ENCODE data around the gene PRPSAP2. TPM values are rescaled to one million over a fixed set of nuclear protein-coding genes. Genes with fewer than 3 reads are reported as not detected.

The PRPSAP2 gene
- total and polyA plus RNA-seq, 2 donors (not counting 1 experiment from before 2014, with no cell fraction given): 27.1 to 58.8 TPM

DNA sequence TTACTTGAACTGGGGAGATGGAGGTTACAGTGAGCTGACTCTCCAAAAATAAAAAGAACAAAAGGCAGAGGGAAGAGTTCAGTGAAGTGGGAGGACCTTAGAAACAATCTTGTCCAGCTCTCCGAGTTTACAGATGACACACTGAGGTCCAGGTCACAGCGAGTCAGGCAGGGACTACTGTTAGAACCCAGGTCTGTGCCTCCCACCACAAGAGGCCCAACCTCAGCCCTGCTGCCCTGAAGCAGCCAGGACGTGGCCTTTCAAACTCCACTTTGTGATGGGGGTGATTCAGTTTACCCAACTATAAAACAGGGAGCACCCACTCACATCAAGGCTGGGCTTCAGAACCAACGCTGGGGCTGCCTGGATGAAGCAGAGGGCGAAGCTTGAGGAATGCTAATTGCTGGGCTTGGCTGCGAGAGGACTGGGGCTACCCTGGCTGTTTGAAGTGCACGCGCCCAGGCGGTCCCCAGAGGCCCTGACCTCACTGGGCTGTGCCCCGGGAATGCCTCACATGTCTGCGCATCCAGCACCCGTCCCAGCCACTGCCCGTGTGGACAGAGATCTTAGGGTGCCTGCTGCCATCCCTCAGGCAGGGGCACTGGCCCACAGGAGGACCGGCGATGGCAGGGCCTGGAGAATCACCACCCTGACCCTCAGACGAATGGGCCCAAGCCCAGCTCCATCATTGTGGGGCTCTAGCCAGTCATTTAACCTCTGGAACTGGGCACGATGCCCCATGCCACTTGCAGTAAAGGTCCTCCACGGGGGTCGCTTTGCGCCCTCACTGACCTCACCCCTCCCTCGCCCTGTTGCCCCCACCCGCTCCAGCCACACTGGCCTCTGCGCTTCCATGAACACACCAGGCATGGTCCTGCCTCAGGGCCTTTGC is 105.4 kb downstream of the PRPSAP2 start:
- intact Hi-C loops (cut with micrococcal nuclease): no loop called here
- H3K9ac ChIP-seq (ENCODE audit: low read length): no peak overlapping the region
- ChIA-PET CTCF (interaction anchor here (2.8 kb wide), 1 partner anchor 40 kb away, joined by 21 read pairs; the partner anchor contains the start of gene FAM83G), POLR2A (no interaction called here)
- no peak for TF ChIP-seq EZH2 (IDR thresholded peaks at IDR 0.05; ENCODE audit: borderline replicate concordance, insufficient read depth, low read depth, low read length, poor library complexity, severe bottlenecking)
- no peak for TF ChIP-seq CTCF (IDR thresholded peaks at IDR 0.05)
- H3K27ac ChIP-seq (ENCODE audit: low read length in 2 of 2): no peak overlapping the region
- H3K79me2 ChIP-seq (ENCODE audit: control insufficient read depth, insufficient read depth, low read length): no peaks in the 10 kb centered on the region
- no peaks in the 10 kb centered on the region for H4K20me1 ChIP-seq (ENCODE audit: control insufficient read depth, insufficient read depth, low read length, poor library complexity, severe bottlenecking)
- no peak overlapping the region for H3K27ac Mint-ChIP-seq
- WGBS (ENCODE audit: insufficient coverage): 94% methylated on average over 22 of the region's 23 CpGs
- no peak overlapping the region for H2AFZ ChIP-seq (ENCODE audit: insufficient read depth, low read depth, low read length, poor library complexity, severe bottlenecking)
- peaks cover 5% of the 10 kb centered on the region for H3K4me1 Mint-ChIP-seq
- no peaks in the 10 kb centered on the region for H3K27me3 Mint-ChIP-seq
- no peak for DNase-seq
- no peaks in the 10 kb centered on the region for H3K27me3 ChIP-seq (replicated peaks in 1 of 4; ENCODE audit: control extremely low read depth in 1 of 4, control insufficient read depth in 3 of 4, insufficient read depth in 4 of 4, low read length in 3 of 4)
- ATAC-seq (ENCODE audit: low read depth): no peak
- no peak overlapping the region for H3K4me3 Mint-ChIP-seq
- no peak overlapping the region for H3K4me2 ChIP-seq (replicated peaks; ENCODE audit: low read depth, low read length, poor library complexity, severe bottlenecking)
- H3K9me3 ChIP-seq (ENCODE audit: control extremely low read depth in 1 of 3, control insufficient read depth in 2 of 3, insufficient read depth in 1 of 3, low read length in 2 of 3): no peaks in the 10 kb centered on the region
- H3K4me3 ChIP-seq (ENCODE audit: control extremely low read depth in 1 of 5, extremely low read depth in 1 of 5, insufficient read depth in 1 of 5, low read depth in 2 of 5, low read length in 4 of 5): no peak overlapping the region
- no peaks in the 10 kb centered on the region for H3K36me3 ChIP-seq (replicated peaks in 1 of 2; ENCODE audit: control extremely low read depth in 1 of 2, control insufficient read depth in 1 of 2, extremely low read depth in 1 of 2, insufficient read depth in 2 of 2, low read length in 1 of 2)
- peaks cover 0 to 13% of the 10 kb centered on the region in 2 donors for H3K4me1 ChIP-seq (ENCODE audit: control insufficient read depth in 2 of 2, insufficient read depth in 2 of 2, low read length in 2 of 2)
- H3K9me3 Mint-ChIP-seq (ENCODE audit: insufficient read depth): no peaks in the 10 kb centered on the region

DNA sequence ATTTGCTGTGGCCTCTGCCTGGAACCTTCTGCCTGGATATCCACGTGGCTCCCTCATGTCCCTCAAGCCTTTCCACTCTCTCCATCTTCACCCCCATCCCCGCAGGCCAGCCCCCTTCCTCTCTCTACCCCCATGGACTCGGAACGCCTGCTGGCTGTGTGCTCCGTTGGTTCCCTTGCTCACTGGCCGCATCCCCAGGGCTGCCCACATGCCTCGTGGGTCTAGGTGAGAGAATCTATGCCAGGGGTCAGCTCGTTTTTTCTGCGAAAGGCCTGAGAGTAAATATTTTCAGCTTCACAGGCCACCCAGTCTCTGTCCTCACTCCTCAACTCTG is 106.1 kb downstream of the PRPSAP2 start:
- Histone ChIP-seq H3K79me2 (ENCODE audit: control insufficient read depth, insufficient read depth, low read length) (no peaks in the 10 kb centered on the region), H3K36me3 (replicated peaks in 1 of 2; ENCODE audit: control extremely low read depth in 1 of 2, control insufficient read depth in 1 of 2, extremely low read depth in 1 of 2, insufficient read depth in 2 of 2, low read length in 1 of 2) (no peaks in the 10 kb centered on the region), H3K4me3 (ENCODE audit: control extremely low read depth in 1 of 5, extremely low read depth in 1 of 5, insufficient read depth in 1 of 5, low read depth in 2 of 5, low read length in 4 of 5) (no peak overlapping the region), H4K20me1 (ENCODE audit: control insufficient read depth, insufficient read depth, low read length, poor library complexity, severe bottlenecking) (no peaks in the 10 kb centered on the region), H3K27ac (ENCODE audit: low read length in 2 of 2) (no peak overlapping the region), H2AFZ (ENCODE audit: insufficient read depth, low read depth, low read length, poor library complexity, severe bottlenecking) (no peak overlapping the region), H3K27me3 (replicated peaks in 1 of 4; ENCODE audit: control extremely low read depth in 1 of 4, control insufficient read depth in 3 of 4, insufficient read depth in 4 of 4, low read length in 3 of 4) (no peaks in the 10 kb centered on the region), H3K9ac (ENCODE audit: low read length) (no peak overlapping the region), H3K4me2 (replicated peaks; ENCODE audit: low read depth, low read length, poor library complexity, severe bottlenecking) (no peak overlapping the region), H3K4me1 (ENCODE audit: control insufficient read depth in 2 of 2, insufficient read depth in 2 of 2, low read length in 2 of 2) (peaks cover 0 to 13% of the 10 kb centered on the region in 2 donors), H3K9me3 (ENCODE audit: control extremely low read depth in 1 of 3, control insufficient read depth in 2 of 3, insufficient read depth in 1 of 3, low read length in 2 of 3) (no peaks in the 10 kb centered on the region)
- H3K4me1 Mint-ChIP-seq: peaks cover 5% of the 10 kb centered on the region
- H3K27ac Mint-ChIP-seq: no peak overlapping the region
- 87% methylated on average over 9 of the region's 9 CpGs for WGBS (ENCODE audit: insufficient coverage)
- CTCF ChIA-PET: no interaction called here
- DNase-seq: no peak
- TF ChIP-seq CTCF (IDR thresholded peaks at IDR 0.05) (no peak), EZH2 (IDR thresholded peaks at IDR 0.05; ENCODE audit: borderline replicate concordance, insufficient read depth, low read depth, low read length, poor library complexity, severe bottlenecking) (no peak)
- H3K27me3 Mint-ChIP-seq: no peaks in the 10 kb centered on the region
- intact Hi-C loops (cut with micrococcal nuclease): no loop called here
- POLR2A ChIA-PET: no interaction called here
- no peaks in the 10 kb centered on the region for H3K9me3 Mint-ChIP-seq (ENCODE audit: insufficient read depth)
- H3K4me3 Mint-ChIP-seq: no peak overlapping the region
- no peak for ATAC-seq (ENCODE audit: low read depth)

Data from B cell (primary cell).